Endothelial cell of umbilical vein (primary cell): Measurements from ENCODE around the gene ZNF423. TPM values are rescaled to one million over a fixed set of nuclear protein-coding genes. Genes with fewer than 3 reads are reported as not detected.

ENCODE experiments used
- BruUV-seq: library from RNA; stranded (reverse); fragments of 400-500 nt; replicated peaks from 2 replicates; lab custom pipeline; 2021; lab: Mats Ljungman, UMichigan
- CTCF ChIA-PET: fragments of 300-600, 350-600 bp; sonication (Branson Sonifier 250); formaldehyde crosslinking; loops from one replicate; lab custom pipeline; 2021; ENCODE audit warnings: antibody characterized with exemption, inconsistent platforms; lab: Charles Lee
- POLR2A ChIA-PET: fragments of 300-600, 350-600 bp; sonication (Branson Sonifier 250); formaldehyde crosslinking; loops from one replicate; lab custom pipeline; 2021; ENCODE audit warnings: antibody characterized with exemption, inconsistent platforms; lab: Charles Lee
- DNase-seq: peaks from one replicate; pipeline ENCODE4 v3.0.0-alpha.2; 2011; ENCODE audit warnings: low read depth, low spot score
- FAIRE-seq: peaks from 2 replicates; lab custom pipeline; 2011; peaks lifted over from hg19 to GRCh38; lab: Jason Lieb, UNC
- H2AFZ ChIP-seq: 2 replicates; pipeline ENCODE4 v1.6.0; 2012; ENCODE audit warnings: low read depth, low read length, control low read depth, inconsistent platforms
- H3K27ac ChIP-seq: 2 replicates; pipeline ENCODE4 v1.5.1; 2011; ENCODE audit warnings: low read depth, mild to moderate bottlenecking, control low read depth, low read length, moderate library complexity; ENCODE audit not compliant: insufficient read depth
- H3K27me3 ChIP-seq, 2 experiments: 2 replicates each; pipeline versions ENCODE4 v1.6.0 to v1.6.1; 2011; ENCODE audit warnings: low read length in 2 of 2, mixed read lengths in 1 of 2; ENCODE audit not compliant: control insufficient read depth in 2 of 2, insufficient read depth in 2 of 2
- H3K36me3 ChIP-seq, 2 experiments: 2 replicates in 1 of 2; 3 replicates in 1 of 2; pipeline ENCODE4 v1.5.1; 2011; ENCODE audit warnings: low read length in 2 of 2, mild to moderate bottlenecking in 1 of 2, moderate library complexity in 1 of 2; ENCODE audit not compliant: control insufficient read depth in 2 of 2, insufficient read depth in 2 of 2; ENCODE audit errors: extremely low read depth in 1 of 2
- H3K4me1 ChIP-seq: 3 replicates; pipeline ENCODE4 v1.5.1; 2011; ENCODE audit warnings: mild to moderate bottlenecking, low read length; ENCODE audit not compliant: control insufficient read depth, insufficient read depth; ENCODE audit errors: extremely low read depth
- H3K4me2 ChIP-seq: 2 replicates; pipeline ENCODE4 v1.6.1; 2011; ENCODE audit warnings: low read length, control low read depth, mixed read lengths; ENCODE audit not compliant: insufficient read depth
- H3K4me3 ChIP-seq, 3 experiments: fragments of 200-600 bp in 1 of 3; sonication (generic), shearing (Covaris generic) in 1 of 3; replicated peaks in 1 of 3; 2 replicates each; pipeline ENCODE4 v1.5.1; 2011 to 2016; ENCODE audit warnings: control low read depth in 3 of 3, low read length in 3 of 3, mild to moderate bottlenecking in 2 of 3, inconsistent platforms in 1 of 3, low read depth in 1 of 3, moderate library complexity in 1 of 3; ENCODE audit not compliant: insufficient read depth in 1 of 3
- H3K79me2 ChIP-seq: 2 replicates; pipeline ENCODE4 v1.6.0; 2012; ENCODE audit warnings: low read length, inconsistent platforms; ENCODE audit not compliant: control insufficient read depth, insufficient read depth
- H3K9ac ChIP-seq: replicated peaks from 2 replicates; pipeline ENCODE3; 2011; ENCODE audit warnings: low read length, control low read depth; ENCODE audit not compliant: insufficient read depth; ENCODE audit errors: extremely low read depth
- H3K9me1 ChIP-seq: replicated peaks from 3 replicates; pipeline ENCODE4 v1.6.0; 2011; ENCODE audit warnings: mild to moderate bottlenecking, low read length; ENCODE audit not compliant: control insufficient read depth, insufficient read depth; ENCODE audit errors: extremely low read depth
- H3K9me3 ChIP-seq: replicated peaks from 2 replicates; pipeline ENCODE4 v1.5.1; 2012; ENCODE audit warnings: low read length, inconsistent platforms; ENCODE audit not compliant: control insufficient read depth, insufficient read depth
- H4K20me1 ChIP-seq: replicated peaks from 2 replicates; pipeline ENCODE3; 2011; ENCODE audit warnings: mild to moderate bottlenecking, low read length; ENCODE audit not compliant: control insufficient read depth, insufficient read depth; ENCODE audit errors: extremely low read depth
- CTCF ChIP-seq, 2 donors: IDR thresholded peaks; 1 replicate in 1 of 2; 2 replicates in 1 of 2; pipeline ENCODE4 v1.5.1; 2011; ENCODE audit warnings: low read length in 2 of 2, mild to moderate bottlenecking in 2 of 2, moderate library complexity in 2 of 2, control low read depth in 1 of 2, inconsistent platforms in 1 of 2, low read depth in 1 of 2; ENCODE audit not compliant: insufficient read depth in 1 of 2; ENCODE audit errors: extremely low read depth in 1 of 2
- EZH2 ChIP-seq: IDR thresholded peaks from 2 replicates; pipeline ENCODE4 v1.6.1; 2012; ENCODE audit warnings: borderline replicate concordance, low read depth, mild to moderate bottlenecking, moderate library complexity, low read length, inconsistent platforms; ENCODE audit not compliant: severe bottlenecking
- FOS ChIP-seq: IDR thresholded peaks from 2 replicates; pipeline ENCODE4 v1.6.1; 2011; ENCODE audit warnings: mild to moderate bottlenecking, low read length, moderate library complexity, borderline replicate concordance; ENCODE audit not compliant: insufficient read depth
- GATA2 ChIP-seq: IDR thresholded peaks from 2 replicates; pipeline ENCODE4 v1.7.0; 2011; ENCODE audit warnings: low read depth, mild to moderate bottlenecking, moderate library complexity, mixed read lengths, low read length; ENCODE audit not compliant: insufficient read length, insufficient read depth
- JUN ChIP-seq: IDR thresholded peaks from 2 replicates; pipeline ENCODE4 v1.6.1; 2011; ENCODE audit warnings: borderline replicate concordance, low read depth; ENCODE audit not compliant: insufficient read length, insufficient read depth
- MYC ChIP-seq: IDR thresholded peaks from one replicate; pipeline ENCODE4 v1.6.1; 2011; ENCODE audit warnings: mild to moderate bottlenecking, low read depth, low read length
- POLR2A ChIP-seq: IDR thresholded peaks from 2 replicates; pipeline ENCODE4 v1.6.1; 2012; ENCODE audit warnings: low read depth, mild to moderate bottlenecking, control low read depth, low read length
- POLR2AphosphoS5 ChIP-seq: IDR thresholded peaks from 2 replicates; pipeline ENCODE4 v1.6.1; 2012; ENCODE audit warnings: low read depth, mild to moderate bottlenecking, control low read depth, low read length, moderate library complexity; ENCODE audit not compliant: insufficient read depth
- dilution Hi-C: fragments of 300-500 bp; cut with MboI; formaldehyde crosslinking; loops from one replicate; pipeline ENCODE4 v1.15.0; 2019; ENCODE audit warnings: low sequenced_read_pairs; ENCODE audit not compliant: extremely low pct_ligation_motif_present
- intact Hi-C: fragments of 100-400 bp; cut with micrococcal nuclease; formaldehyde crosslinking; loops from one replicate; pipeline ENCODE4 v1.10.0; 2022
- polyA plus RNA-seq, 4 experiments: library from polyadenylated mRNA; depleted of rRNA in 3 of 4; stranded (reverse) in 3 of 4; unstranded in 1 of 4; fragments of >200 nt; gene quantifications; 2 replicates each; pipeline versions ENCODE4 v1.2.1 to v1.2.3, GENCODE V29; 2011 to 2012; ENCODE audit warnings: missing spikeins in 1 of 4
- total RNA-seq: library from RNA; stranded (reverse); gene quantifications from 2 replicates; pipeline ENCODE4 v1.2.3, GENCODE V29; 2021
- TF ChIP-seq, protein P1 (sequence below): IDR thresholded peaks from 2 replicates; pipeline ENCODE4 v1.6.1; 2011; ENCODE audit not compliant: insufficient read depth, insufficient read length

ZNF423 gene
- total and polyA plus RNA-seq, 2 donors (not counting 3 experiments of a cell fraction or from before 2014, with no cell fraction given), result 2.2 to 8.1 TPM

- TF ChIP-seq GATA2 (no peak), JUN (no peak), CTCF (IDR thresholded peaks at IDR 0.05; ENCODE audit: extremely low read depth in 1 of 2, insufficient read depth in 1 of 2, low read depth in 1 of 2, low read length in 2 of 2) (no peak), POLR2AphosphoS5 (no peak), EZH2 (no peak), MYC (no peak), FOS (no peak), POLR2A (no peak)
- TF ChIP-seq, protein P1, sequence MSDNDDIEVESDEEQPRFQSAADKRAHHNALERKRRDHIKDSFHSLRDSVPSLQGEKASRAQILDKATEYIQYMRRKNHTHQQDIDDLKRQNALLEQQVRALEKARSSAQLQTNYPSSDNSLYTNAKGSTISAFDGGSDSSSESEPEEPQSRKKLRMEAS, result no peak
- Histone ChIP-seq H3K36me3 (no peaks in the 10 kb centered on the region), H2AFZ (no peak overlapping the region), H3K79me2 (no peaks in the 10 kb centered on the region), H3K9ac (no peak overlapping the region), H3K4me3 (no peak overlapping the region), H3K27ac (no peak overlapping the region), H3K4me2 (no peak overlapping the region), H4K20me1 (no peaks in the 10 kb centered on the region), H3K27me3 (no peaks in the 10 kb centered on the region), H3K9me3 (no peaks in the 10 kb centered on the region), H3K4me1 (peaks cover under 1% of the 10 kb centered on the region), H3K9me1 (no peaks in the 10 kb centered on the region)
- ChIA-PET CTCF (no interaction called here), POLR2A (no interaction called here)
- dilution Hi-C loops, result no loop called here
- DNase-seq (no peak), FAIRE-seq (no peak)
- intact Hi-C loops, result no loop called here
- BruUV-seq, result TSS peak; percentile 56
Measured at GRCh38 chr16:49649013-49649765, 206.7 kb downstream of the ZNF423 start.
